ENCODE measurements around the gene LRRC4C. TPM values are rescaled to one million over a fixed set of nuclear protein-coding genes. Genes with fewer than 3 reads are reported as not detected.

Gene LRRC4C
- total RNA-seq, 1 experiment from 2014 or later: 0.13 TPM

DNA sequence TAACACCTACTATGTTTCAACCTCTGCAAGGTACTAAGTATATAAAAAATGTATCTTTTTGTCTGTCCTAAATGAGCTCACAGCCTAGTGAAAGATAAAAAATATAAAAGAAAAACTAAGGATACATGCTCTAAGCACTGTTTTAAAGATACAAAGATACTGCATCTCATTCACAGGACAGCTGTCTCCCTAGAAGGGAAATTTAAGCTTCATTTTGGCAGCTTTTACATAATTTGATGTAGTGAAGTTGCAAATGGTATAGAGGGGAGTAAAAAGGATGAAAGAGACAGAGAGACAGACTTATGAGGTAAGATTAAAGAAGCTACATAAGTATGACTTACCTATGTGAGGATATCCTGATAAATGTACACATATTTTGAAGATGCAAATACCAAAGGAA, 53.6 kb downstream of the LRRC4C start:
- Histone ChIP-seq H3K79me2 (ENCODE audit: insufficient read depth, low read length) (no peaks in the 10 kb centered on the region), H2BK12ac (ENCODE audit: insufficient read length, low read depth, low read length) (no peak overlapping the region), H3K14ac (ENCODE audit: insufficient read depth, low read length) (no peak overlapping the region), H3K23ac (ENCODE audit: insufficient read length, low read depth, low read length) (no peak overlapping the region), H4K8ac (replicated peaks; ENCODE audit: insufficient read length, low read depth, low read length) (no peak overlapping the region), H4K20me1 (ENCODE audit: control insufficient read depth, insufficient read depth, insufficient read length) (no peaks in the 10 kb centered on the region), H3K79me1 (ENCODE audit: insufficient read depth, low read depth, low read length, poor library complexity, severe bottlenecking) (no peaks in the 10 kb centered on the region), H3K27ac (ENCODE audit: insufficient read length, low read depth, low read length) (no peak overlapping the region), H3K9ac (ENCODE audit: extremely low read depth, insufficient read length, low read length) (no peak overlapping the region), H4K91ac (ENCODE audit: insufficient read length, low read depth, low read length) (no peak overlapping the region), H4K5ac (ENCODE audit: insufficient read length, low read depth, low read length) (no peak overlapping the region), H2AFZ (ENCODE audit: low read length) (no peak overlapping the region), H2BK20ac (ENCODE audit: low read depth, low read length, poor library complexity, severe bottlenecking) (no peak overlapping the region), H3K56ac (ENCODE audit: insufficient read length, low read depth, low read length) (no peak overlapping the region), H3K4ac (ENCODE audit: low read depth, low read length) (no peak overlapping the region), H3K9me3 (ENCODE audit: control insufficient read depth, low read depth, low read length) (no peaks in the 10 kb centered on the region), H3K27me3 (ENCODE audit: insufficient read depth, low read length) (no peaks in the 10 kb centered on the region), H2AK5ac (ENCODE audit: insufficient read length, low read length) (no peak overlapping the region), H3K23me2 (ENCODE audit: insufficient read length, low read depth, low read length, poor library complexity, severe bottlenecking) (no peaks in the 10 kb centered on the region), H2BK120ac (ENCODE audit: low read depth, low read length, poor library complexity, severe bottlenecking) (no peak overlapping the region), H3T11ph (ENCODE audit: low read length) (no peak overlapping the region), H3K4me2 (ENCODE audit: insufficient read depth, insufficient read length, low read length) (no peak overlapping the region), H3K4me1 (ENCODE audit: insufficient read depth, low read length) (no peaks in the 10 kb centered on the region), H2BK15ac (ENCODE audit: low read depth, low read length) (no peak overlapping the region), H3K18ac (ENCODE audit: insufficient read length, low read depth, low read length) (no peak overlapping the region), H2BK5ac (ENCODE audit: insufficient read length, low read length) (no peak overlapping the region)
- Mint-ChIP-seq H3K27ac (no peak overlapping the region), H3K4me1 (peaks cover 1 to 2% of the 10 kb centered on the region in 2 experiments; a peak in 2 of 4 replicates), H3K9me3 (no peaks in the 10 kb centered on the region), H3K36me3 (ENCODE audit: insufficient read depth in 1 of 3, low read depth in 3 of 3) (no peaks in the 10 kb centered on the region; a peak in 1 of 7 replicates), H3K4me3 (no peak overlapping the region), H3K27me3 (ENCODE audit: low read depth) (no peaks in the 10 kb centered on the region)
- TF ChIP-seq, protein P1, sequence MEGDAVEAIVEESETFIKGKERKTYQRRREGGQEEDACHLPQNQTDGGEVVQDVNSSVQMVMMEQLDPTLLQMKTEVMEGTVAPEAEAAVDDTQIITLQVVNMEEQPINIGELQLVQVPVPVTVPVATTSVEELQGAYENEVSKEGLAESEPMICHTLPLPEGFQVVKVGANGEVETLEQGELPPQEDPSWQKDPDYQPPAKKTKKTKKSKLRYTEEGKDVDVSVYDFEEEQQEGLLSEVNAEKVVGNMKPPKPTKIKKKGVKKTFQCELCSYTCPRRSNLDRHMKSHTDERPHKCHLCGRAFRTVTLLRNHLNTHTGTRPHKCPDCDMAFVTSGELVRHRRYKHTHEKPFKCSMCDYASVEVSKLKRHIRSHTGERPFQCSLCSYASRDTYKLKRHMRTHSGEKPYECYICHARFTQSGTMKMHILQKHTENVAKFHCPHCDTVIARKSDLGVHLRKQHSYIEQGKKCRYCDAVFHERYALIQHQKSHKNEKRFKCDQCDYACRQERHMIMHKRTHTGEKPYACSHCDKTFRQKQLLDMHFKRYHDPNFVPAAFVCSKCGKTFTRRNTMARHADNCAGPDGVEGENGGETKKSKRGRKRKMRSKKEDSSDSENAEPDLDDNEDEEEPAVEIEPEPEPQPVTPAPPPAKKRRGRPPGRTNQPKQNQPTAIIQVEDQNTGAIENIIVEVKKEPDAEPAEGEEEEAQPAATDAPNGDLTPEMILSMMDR (conservative IDR thresholded peaks at IDR 0.05): no peak
- no peak for DNase-seq

Measured in H9 (cell line).